ENCODE data around the gene PROP1.
"Not testable (repeated sequence)": the region's sequence is repeated elsewhere in the genome, so short reads cannot be mapped to it uniquely, and the experiment has no call there.

The PROP1 gene

DNA sequence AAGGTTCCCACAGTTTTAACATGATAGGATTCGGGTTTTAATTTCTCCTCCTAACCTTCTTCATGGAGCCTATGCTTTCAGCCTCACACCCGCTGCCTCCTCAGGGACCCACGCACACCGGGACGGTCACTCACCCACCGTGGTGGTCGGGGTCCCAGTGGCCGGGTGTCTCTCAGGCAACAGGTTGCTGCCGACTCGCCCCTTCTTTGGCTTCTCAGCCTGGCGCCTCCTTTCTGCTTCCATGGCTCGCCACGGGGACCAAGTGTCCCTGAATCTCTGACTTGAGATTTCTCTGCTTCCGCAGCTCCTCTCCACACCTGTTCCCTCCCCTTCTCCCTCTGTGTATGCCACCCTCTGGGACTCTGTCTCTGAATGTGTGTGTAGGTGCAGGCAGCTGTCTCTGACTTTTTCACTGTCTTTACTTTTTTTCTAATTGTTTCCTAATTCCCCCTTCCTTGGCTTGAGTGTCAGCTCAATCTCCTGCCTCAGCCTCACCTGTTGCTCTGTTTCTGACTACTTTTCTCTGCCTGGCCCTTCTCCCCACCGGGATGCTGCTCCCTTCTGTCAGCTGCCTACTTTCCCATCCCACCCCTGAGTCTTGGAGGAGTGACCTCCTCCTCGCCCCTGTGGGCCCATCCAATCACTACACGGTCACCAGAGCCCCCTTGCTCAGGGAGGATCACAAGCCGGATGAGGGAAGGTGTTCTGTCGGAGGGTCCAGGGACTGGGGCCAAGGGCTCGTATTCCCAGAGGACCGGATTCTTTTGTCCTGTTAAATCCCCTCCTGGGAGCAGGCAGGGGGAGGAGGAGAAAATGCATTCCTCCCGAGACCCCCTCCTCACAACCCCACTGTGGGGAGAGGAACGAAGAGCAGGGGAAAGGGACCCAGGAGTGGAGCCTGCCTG, at the start of gene PROP1:
Gene PROP1 (minus strand): TSS at position 552 of the 905 bp plus-strand sequence. CDS start 309 bp downstream, at position 243.
- DNase-seq, result no peak

DNA sequence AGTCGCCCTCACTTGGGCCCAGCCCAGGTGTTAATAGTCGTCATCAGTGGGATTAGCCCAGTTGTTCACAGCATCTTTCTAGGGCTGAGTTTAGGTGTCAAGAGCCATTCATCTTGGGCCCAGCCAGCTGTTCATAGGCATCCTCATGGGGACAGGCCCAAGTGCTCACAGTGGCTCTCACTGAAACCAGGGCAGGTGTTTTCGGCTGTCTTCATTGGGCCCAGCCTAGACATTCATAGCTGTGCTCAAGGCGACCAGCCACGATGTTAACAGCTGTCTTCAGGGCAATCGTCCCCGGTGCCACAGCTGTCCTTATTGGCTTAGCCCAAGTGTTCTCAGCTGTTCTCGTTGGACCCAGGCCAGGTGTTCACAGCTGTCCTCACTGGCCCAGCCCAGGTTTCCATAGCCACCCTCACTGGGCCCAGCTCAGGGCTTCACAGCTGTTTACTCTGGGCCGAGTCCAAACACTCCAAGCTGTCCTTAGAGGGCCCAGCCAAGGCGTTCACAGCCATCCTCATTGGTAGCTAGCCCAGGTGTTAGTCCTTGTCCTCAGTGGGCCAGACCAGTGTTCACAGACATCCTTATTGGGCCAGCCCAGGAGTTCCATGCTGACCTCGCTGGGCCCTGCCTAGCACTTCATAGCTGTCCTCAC, 23.5 kb upstream of the PROP1 start:
- DNase-seq, result not testable (repeated sequence)

DNA sequence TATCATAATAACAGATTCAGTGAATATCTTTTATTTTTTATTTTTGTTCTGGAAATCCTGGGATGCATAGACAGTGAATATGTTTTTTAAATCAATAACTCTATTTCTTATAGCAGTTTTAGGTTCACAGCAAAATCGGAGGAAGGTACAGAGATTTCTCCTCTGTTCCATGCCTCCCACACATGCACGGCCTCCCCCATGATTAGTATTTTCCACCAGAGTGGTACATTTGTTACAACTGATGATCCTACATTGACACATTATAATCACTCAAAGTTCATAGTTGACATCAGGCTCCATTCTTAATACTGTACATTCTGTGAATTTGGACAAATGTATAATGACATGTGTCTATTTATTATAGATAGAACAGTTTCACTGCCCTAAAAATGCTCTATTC, 16.7 kb upstream of the PROP1 start:
- DNase-seq, result not testable (repeated sequence)

DNA sequence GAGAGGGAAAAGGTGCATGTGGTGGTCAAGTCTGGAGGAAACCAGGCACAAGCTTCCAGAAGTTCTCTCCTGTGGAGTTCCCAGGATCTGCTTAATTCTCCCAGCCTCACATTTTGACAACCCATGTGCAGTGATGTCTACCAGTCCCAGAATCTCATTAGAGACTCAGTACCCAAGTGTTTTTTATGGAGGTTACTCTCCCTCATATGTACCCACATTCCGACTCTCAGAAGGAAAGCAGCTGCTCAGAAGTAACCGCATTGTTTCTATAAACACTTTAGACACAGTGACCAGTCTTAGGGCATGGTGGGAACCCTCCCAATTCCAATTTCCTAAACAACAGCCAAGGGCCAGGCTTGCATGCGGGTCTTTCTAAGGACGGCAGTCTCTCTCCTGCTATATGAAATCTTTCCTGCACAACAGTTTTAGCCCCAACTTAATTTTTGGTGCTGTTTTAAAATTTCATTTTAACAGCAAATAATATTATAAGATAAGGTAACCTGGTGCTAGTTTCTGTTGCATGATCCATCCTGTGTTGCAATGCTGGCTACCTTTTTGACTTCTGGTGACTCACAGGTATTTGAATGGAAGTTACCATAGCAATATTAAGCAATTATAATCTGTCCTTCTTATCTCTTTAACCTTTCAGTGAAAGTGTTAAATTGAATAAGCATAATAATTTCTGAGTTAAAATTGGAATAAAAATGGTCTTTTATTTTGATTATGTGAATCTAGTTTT, 15.9 kb upstream of the PROP1 start:
- not testable (repeated sequence) for DNase-seq

DNA sequence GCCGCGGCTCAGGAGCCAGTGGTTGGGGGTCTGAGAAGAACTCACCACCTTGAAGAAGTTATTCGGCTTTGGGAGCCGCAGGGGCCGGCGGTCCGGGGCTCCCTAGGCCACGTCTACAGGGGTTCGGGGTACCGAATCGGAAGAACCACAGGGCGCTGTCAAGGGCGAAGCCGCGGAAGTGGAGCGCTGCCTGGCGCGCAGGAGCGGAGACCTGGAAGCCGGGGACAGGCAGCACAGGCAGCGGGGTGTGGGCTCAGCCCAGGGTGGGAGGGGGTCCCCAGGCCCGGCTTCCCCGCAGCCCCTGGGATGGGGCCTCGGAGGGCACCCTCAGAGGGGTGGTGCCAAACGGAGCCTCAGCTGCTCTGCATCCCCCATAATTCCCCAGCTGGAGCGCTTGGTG, 11.2 kb upstream of the PROP1 start:
- DNase-seq, result not testable (repeated sequence)

DNA sequence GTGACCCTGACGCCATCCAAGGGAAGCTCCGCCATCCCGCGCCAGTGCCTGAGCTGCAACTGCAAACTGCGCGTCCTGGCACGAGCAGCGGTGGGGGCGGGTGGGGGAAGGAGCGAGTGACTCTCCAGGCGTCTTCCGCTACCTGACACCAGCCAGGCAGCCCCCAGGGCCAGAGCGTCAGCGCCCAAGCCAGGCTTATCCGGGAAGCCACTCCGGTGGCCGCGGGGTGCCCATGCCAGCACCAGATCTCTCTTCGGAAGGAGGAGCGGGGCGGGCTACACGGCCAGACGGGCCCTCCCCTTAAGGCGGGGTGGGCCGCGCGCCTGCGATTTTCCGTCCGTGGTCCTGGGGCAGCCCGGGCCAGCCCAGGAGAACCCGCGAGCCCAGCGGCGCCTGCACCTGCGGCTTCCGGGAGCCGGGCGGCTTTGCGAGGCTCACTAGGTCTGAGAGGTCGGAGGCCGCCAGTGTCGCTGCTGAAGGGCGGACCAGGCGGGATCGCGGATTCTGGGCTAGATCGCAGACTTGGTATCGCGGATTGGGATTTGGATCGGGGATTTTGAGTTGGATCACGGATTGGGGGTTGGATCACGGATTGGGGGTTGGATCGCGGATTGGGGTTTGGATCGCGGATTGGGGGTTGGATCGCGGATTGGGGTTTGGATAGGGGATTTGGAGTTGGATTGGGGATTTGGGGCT, 10.6 kb upstream of the PROP1 start:
- peak in 1 of 51 donors; percentile 5 for DNase-seq

DNA sequence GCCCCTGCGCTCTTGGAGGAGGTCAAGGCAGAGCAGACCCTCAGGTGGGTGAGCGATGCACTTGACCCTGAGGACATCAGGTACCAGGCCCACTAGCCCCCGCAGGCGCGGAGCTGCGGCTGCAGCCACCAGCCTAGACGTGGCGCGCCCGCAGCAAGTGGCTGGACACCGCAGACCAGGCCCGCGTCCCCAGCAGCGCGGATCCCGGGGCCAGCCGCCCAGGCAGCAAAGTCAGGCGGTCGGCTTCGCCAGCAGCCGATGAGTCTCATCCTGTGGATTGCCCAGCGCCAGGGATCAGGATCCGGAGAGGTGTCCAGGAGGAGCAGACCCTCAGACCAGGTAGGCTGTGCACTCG, 10.1 kb upstream of the PROP1 start:
- not testable (repeated sequence) for DNase-seq

DNA sequence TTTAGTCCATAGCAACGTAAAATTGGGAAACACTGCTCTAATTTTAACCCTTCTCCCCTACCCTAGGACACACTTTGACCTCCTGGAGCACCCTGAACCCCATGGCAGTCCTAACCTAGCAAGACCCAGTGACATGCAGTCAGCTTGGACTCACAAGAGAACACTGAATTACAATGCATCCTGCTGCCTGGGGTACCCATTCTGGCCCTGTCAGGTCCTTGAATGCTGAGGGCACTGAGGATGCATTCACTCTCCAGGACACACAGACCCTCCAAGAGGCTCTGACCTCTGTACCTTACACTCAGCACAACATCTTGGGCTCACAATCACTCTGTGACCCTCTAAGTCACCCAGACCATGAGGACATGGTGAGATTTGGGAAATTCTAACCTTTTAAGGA, 1.8 kb upstream of the PROP1 start:
- no peak for DNase-seq

DNA sequence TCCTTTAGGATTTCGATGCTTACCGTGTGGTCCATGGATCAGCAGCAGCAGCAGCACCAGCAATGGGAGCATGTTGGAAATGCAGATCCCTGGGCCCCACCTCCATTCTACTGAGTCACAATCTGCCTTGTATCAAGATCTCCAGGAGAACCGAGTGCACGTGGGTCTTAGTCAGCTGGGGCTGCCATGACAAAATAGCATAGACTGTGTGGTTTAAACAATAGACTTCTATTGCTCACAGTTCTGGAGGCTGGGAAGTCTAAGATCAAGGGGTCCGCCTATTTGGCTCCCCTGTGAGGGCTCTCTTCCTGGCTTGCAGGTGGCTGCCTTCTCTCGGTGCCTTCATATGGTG, 1.3 kb upstream of the PROP1 start:
- DNase-seq, result no peak

DNA sequence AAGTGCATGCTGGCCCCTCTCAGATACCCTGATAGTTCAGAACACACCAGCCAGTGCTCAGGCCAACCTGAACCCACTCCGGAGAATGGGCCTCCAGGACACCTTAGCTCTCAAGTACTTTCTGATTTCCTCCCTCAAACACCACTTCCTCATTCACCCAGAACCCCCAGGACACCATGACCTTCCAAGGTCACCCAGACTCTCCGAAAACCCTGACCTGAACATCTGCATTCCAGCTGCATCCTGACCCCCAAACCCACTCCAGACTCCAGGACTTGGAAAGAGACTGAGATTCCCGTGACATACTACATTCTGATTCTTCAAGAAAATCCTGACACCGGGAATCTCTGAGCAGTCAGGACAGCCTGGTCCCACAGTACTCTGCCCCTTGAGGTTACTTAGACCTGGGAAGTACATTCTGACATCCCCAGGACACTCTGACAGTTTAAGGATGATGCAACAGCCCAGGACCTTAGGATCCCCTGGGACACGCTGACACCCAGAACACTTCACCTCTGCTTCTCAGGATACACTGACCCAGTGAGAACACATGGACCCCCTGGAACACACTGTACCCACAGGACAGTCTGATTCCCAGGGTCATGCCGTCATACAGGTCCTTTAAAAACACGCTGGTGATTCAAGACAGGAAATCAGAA, 747 bp upstream of the PROP1 start:
- no peak for DNase-seq

DNA sequence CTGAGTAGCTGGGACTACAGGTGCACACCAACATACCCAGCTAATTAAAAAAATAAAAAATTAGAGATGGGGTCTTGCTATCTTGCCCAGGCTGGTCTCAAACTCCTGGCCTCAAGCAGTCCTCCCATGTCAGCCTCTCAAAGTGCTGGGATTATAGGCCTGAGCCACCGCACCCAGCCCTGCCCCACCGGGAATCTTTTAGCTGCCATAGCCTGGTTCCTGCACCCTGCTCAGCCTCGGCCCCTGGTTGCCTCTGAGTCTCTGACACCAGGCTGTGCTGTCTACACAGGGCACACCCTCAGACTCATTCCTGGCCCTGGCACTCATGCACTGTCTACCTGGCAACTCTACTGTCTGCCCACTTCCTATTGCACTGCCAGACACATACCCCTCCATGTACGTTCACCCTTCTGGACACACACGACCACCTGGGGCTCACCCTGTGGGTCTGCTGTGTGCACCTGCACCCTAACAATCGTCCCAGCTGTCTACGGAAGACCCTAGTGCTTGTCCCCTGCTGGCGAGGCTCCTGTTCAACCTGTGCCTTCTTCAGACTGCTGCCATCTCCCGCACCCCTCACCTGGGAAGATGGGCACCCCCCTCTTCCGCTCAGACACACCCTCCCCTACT, 1.4 kb downstream of the PROP1 start:
- DNase-seq, result no peak

DNA sequence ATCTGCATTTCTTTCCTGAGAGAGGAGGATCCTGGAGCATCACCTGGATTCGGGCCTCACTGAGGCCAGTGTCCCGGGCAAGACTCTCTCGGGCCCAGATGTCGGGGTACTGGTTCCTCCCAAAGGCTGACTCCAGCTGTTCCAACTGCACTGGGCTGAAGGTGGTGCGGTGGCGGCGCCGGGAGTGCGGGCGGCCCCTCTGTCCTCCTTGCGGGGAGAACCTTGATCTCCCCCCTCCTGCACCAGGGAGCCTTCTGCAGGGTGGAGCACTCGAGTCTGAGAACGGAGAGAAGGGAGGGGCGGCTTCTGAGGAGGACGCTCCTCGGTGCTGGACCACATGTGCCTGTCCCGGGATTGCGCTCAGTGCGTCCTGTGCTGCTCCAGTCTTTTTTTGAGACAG, 2.0 kb downstream of the PROP1 start:
- DNase-seq, result no peak

DNA sequence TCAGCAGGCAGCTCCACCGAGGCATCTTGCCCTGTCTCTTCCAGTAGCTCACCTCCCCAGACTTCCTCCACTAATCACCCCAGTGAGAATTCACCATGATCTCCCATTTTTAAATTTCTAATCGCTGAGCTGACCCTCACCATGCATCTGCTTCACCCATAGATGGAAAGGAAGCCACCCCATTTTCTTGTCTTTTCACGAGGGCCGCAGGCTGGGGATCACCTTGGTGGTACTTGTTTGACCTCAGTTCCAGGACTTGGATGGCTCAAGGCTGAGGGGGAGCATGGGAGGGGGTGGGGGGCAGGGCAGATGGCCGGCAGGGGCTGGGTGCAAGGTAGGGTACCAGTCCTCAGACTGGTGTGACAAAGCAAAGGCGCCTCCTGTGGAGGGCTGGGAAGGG, 3.6 kb downstream of the PROP1 start:
- no peak for DNase-seq

DNA sequence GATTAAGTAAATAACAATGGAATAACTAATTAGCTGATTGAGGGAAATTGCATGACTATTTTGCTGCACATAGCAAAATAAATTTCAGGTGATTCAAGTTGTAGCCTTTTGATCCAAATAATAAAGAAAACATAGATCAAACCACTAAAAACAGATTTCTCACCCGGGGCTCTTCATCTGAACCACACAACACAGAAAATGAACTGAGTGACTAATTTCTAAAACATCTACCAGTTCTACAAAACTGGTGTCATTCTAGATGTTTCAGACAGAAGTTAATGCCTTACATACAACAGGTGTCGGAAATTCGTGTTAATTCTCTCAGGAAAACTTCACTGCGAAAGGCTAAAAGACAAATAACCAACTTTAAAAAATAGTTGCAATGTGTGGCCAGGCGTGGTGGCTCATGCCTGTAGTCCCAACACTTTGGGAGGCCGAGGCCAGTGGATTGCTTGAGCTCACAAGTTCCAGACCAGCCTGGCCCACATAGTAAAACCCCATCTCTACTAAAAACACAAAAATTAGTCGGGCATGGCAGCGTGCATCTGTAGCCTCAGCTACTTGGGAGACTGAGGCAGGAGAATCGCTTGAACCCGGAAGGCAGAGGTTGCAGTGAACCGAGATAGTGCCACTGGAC, 6.9 kb downstream of the PROP1 start:
- DNase-seq, result no peak

DNA sequence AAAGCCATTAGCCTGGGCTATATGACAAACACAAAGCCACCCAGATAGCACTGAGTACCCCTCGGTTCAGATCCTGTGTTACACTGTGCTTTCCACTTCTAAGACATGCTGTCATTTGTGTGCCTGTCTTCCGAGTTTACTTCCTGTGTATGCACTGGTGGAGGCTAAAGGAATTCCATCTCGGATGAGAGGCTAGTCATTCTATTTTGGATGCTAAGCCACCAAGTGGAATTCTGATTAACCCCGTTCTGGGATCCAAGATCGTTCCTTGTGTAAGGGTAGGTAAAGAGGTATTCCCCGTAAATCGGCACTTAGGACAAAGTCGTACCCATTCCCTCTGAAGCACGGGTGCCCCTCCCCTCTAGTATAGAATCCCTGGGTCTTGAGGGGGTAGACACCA, 8.7 kb downstream of the PROP1 start:
- no peak for DNase-seq

DNA sequence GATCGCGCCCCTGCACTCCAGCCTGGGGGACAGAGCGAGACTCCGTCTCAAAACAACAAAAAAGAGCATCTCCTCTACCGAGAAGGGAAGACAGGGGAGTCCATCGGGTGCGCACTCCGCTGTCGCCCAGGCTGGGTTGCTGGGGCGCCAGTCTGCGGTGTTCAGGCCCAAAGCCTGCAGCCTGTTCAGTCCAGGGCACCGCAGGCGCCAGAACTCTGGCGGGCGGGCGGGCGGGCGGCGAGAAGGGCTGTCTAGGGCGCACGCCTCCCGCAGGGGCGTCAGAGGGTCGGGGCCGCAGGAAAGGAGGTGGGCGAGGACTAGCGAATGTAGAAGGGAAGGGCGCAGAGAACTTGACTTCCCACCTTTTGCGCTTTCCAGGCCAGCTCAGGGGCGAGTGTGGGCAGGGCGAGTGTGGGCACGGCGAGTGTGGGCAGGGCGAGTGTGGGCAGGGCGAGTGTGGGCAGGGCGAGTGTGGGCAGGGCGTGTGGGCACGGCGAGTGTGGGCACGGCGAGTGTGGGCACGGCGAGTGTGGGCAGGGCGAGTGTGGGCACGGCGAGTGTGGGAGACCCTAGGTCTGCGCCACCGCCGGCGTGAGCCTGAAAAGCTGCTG, 10.5 kb downstream of the PROP1 start:
- no peak for DNase-seq

DNA sequence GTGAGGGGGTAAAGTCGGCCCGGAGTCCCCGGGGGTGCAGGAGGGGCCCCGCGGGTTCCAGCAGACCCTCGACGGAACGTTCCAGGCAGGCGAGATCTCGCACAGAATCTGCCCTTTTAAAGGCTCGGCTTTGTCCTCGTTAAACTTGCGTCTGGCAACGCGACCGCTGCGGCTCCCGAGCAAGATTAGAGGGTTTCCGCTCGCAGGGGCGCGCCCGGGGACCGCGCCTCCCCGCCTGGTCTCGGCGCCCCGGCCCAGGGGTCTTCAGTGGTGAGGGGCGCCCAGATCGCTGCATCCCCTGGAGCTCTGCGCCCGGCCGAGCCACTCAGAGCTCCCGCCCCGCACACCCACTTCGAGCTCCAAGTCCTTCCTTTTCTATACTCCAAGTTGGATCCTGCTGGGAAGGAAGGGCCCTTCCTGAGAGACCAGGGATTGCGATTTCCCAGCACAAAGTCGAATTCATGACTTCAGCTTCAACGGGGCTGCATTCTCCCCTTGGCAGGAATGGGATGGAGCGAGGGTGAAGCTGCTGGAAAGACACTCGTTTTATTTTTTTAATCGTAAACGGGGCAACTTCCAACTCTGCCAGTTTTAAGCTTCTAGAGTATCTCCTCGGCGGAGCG, 11.3 kb downstream of the PROP1 start:
- no peak for DNase-seq

DNA sequence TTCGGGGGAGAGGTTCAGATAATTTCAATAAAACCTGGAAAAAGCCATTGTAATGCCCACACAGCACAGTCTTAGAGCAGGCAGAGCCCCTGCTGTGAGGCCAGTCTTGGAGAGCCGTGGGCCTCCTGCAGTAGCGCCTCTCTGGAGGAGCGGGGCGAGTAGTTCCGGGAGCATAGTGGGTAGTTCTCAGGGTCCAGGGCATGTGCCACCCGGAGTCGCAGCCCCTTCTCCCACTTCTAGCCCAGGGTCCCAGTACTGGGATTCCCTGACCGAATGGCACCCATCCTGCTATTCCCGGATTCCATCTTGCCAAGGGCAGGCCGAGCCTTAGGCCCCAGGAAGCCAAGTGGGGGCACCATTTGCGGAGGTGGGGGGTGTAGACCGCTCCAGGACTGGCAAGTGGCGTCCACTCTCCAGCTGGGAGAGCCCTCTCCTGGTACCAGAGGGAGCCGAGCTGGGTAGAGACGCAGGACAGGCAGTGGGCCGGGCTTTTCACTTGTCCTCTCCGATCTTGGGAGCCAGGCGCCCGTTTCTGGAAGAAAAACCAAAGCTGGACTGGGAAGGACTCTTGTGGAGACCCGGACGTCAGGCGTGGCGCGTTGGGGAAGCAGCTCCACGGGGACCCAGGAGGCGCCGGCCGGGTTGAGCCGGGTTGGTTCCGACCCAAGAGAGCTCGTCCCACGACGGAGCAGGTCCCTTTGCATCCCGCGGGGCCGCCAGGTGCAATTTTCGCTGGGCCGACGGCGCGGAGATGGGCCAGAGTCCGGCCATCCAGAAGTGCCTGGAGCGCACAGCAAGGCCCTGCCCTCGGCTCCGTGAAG, 12.1 kb downstream of the PROP1 start:
- DNase-seq, result no peak

Data from hypothalamus (tissue), 51 donors.